ENCODE data around the gene NEFH.

Gene NEFH

GRCh38 chr22:29459773-29460172, 20.2 kb upstream of the NEFH start:
- DNase-seq: no peak

DNA sequence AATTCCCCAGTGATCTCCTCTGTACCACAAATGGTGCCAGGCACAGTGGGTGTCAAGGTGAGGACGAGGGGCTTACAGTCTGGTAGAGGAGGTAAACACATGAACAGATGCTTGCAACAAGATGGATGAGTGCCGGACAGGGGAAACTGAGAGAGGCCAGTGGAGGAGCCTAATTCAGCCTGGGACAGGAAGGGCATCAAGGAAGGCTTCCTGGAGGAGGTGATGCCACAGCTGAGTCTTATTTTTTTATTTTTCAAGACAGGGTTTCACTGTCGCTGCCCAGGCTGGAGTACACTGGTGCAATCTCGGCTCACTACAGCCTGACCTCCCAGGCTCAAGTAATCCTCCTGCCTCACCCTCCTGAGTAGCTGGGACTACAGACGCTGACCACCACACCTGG, 18.8 kb upstream of the NEFH start:
- no peak for DNase-seq

DNA sequence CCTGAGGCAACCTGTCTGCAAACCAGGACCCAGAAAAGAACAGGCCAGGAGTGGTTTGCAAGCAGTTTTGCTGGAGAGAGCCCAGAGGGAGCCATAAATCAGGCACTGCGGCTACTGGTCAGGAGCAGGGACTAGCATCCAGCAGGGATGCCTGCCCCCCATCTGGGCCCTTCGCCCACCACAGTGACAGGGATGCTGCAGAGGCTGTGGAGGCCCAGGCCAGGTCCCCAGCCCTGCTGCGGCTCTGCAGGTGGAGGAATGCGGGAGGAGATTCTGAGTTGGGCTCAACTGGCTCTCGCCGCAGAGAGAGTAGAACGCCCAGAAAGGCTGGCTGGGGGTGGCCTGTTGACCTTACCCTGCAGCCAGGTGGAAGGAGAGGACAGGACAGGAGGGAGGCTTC, 16.4 kb upstream of the NEFH start:
- no peak for DNase-seq

- DNase-seq: no peak
Measured at GRCh38 chr22:29464581-29464980, 15.4 kb upstream of the NEFH start.

DNA sequence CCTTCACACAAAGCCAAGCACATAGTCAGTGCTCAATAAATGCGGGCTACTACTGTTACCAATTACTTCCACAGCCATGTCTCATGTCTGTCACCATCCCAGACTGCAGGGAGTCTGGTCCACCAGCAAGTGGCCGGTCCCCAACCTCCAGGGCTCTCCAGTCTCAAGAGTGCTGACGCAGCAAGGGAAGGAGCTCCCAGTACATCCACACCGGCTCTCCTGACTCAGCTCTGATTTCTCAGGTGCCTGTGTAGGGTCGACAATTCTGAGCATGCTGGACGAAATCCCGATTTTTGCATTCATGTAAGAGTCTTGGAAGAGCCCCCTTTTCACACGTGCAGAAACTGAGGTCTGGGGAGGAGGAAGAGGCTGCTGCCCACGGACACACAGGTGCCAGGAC, 10.3 kb upstream of the NEFH start:
- no peak for DNase-seq

- DNase-seq: peak in 21 of 56 donors; percentile 2 to 66 (median 27)
Measured at GRCh38 chr22:29470159-29470855, 9.7 kb upstream of the NEFH start.

GRCh38 chr22:29473001-29473400, 7.0 kb upstream of the NEFH start:
- DNase-seq: no peak

DNA sequence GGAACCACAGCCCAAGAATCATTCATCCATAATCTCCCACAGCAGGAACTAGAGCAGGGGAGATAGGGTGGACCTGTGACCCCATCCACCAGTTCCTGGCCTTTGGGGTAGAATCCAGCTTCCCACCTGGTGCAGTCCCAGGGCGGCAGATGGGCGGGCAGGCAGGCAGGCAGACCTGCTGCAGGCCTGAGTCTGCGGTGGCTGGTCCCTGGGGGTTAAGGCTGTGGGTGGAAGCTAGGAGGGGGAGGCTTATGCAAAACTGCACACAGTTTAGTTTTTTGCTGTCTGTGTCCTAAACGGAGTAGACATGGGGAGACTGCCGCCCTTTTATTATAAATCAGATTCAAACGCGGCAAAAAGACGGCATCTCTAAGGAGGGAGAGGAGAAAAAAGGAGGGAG, 4.5 kb upstream of the NEFH start:
- no peak for DNase-seq

DNA sequence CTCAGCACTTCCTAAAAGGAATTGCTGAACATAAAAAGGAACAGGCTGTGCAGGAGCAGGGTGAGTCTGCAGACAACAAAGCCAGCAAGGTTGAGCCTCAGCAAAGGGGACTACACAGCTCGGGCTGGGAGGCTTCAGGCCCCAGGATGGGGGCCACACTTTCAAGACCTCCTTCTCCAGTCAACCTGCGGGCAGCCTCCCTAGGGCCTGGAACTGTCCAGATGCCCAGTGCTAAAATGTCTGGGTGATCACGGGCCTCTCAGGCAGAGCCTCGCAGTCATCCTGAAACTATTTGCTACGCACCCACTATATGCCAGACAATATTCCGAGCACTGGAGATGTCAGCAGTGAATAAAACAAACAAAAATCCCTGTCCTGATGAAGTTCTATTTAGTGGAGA, 3.9 kb upstream of the NEFH start:
- no peak for DNase-seq

DNA sequence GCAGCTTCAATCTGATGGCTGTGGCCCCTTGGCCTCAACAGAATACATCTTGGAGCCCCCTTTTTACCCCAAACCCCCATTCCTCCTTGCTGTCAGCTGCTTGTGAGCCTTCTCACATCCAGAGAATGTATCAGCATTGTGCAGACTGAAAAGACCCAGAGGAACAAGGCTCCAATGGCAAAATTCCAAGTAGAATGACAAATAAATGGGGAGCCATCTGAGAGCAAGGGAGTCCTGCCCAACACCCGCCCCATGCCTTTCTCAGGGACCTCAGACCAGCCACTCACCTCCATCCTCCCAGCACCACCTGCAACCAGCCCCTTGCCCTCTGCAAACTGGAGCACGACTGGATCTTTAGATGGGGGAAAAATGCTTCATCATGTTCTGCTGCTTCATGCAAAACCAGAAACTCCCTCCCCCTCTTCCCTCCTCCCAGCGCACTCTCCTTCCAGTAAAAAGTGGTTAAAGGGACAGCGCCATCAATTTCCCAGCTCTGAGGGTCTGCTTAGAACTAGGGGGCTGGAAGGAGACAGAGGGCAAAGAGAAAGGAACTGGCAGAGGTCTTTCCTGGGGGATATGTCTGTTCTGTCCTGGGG, 2.2 kb upstream of the NEFH start:
- peak in 7 of 56 donors; percentile 10 to 34 (median 21) for DNase-seq

DNA sequence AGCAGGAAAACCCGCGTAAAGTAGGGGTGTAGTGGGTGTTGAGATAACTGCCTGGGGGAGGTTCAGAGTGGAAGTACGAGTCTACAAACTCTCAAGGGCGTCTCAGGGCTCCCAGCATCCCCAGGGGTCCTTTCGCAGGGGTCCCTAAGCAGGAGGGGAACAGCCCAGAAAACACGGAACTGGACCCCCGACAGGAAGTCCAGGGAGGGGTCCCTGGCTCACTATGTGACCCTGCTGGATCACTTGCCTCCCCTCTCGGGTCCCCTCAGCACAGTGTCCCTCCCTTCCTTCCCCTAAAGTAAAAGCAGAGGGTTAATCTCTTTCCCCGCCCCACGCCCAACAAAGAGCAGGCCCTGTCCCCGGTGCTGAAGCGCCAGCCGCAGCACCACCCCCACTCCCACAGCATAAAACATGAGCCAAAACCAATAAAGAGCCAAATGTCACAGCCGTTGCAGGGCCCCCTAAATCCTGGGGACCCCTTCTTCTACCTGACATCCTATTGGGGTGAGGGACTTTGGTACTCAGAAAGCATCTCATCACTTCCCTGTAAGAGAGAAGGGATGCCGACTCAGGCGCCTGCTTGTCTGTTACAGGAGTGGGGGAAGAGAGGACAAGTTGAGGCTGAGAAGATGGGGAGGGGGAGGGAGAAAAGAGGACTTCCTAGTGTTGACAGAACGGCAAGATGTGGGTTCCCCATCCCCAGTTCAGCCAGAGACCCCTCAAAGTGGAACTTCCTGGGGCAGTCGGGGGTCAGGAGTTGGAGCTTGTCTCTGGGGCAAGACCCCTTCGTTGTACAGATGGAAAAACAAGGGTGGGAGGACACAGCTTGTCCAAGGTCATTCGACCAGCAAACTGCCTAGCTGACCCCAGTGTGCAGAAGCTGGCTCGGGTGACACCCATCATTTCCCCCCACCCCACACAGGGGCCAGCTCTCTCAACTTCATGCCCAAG, 1.4 kb upstream of the NEFH start:
- DNase-seq: peak in 8 of 56 donors; percentile 8 to 45 (median 24)

DNA sequence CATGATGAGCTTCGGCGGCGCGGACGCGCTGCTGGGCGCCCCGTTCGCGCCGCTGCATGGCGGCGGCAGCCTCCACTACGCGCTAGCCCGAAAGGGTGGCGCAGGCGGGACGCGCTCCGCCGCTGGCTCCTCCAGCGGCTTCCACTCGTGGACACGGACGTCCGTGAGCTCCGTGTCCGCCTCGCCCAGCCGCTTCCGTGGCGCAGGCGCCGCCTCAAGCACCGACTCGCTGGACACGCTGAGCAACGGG, 169 bp downstream of the NEFH start:
- DNase-seq: no peak

DNA sequence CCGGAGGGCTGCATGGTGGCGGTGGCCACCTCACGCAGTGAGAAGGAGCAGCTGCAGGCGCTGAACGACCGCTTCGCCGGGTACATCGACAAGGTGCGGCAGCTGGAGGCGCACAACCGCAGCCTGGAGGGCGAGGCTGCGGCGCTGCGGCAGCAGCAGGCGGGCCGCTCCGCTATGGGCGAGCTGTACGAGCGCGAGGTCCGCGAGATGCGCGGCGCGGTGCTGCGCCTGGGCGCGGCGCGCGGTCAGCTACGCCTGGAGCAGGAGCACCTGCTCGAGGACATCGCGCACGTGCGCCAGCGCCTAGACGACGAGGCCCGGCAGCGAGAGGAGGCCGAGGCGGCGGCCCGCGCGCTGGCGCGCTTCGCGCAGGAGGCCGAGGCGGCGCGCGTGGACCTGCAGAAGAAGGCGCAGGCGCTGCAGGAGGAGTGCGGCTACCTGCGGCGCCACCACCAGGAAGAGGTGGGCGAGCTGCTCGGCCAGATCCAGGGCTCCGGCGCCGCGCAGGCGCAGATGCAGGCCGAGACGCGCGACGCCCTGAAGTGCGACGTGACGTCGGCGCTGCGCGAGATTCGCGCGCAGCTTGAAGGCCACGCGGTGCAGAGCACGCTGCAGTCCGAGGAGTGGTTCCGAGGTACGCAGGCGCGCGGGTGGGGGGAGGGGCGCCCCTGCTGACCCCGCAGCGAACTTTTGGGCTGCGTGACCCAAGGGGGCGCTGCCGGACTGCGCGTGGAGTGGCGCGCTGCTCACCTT, 670 bp downstream of the NEFH start:
- DNase-seq: peak in 32 of 56 donors; percentile 7 to 76 (median 42)

DNA sequence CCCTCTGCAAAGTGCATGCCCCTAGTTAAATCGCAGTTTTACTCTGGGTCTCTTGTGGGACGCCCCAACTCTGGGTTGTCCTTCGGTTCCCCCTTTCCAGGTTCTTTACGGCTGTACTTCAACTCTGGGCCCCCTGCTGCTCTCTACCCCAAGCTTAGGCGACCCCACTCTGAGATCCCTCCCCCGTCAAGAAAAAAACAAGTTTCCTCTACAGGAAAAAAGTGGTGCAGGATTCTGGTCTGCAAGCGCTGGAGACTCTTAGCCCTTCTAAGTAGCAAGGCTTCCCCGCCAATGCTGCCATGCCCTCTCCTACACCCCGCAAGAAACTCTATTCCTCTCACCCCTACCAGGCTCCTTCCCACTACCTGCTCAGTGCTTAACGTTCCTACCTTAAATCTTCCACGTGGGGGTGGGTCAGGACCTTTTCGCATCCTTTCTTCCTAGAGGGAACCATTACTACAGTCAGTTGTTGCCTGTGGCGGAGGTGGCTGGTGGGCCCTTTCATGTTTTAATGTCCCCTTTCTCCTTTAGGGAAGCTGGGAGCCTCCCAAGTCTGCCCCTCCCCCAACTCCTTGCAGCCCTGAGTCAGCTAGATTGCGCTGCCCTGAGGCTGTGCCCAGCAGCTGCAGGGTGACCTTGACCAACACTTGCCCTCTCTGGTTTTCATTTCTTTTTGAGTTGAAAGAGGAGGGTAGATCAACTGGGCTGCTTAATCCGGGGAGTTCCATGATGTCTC, 1.4 kb downstream of the NEFH start:
- DNase-seq: peak in 2 of 56 donors; percentile 6 to 27

DNA sequence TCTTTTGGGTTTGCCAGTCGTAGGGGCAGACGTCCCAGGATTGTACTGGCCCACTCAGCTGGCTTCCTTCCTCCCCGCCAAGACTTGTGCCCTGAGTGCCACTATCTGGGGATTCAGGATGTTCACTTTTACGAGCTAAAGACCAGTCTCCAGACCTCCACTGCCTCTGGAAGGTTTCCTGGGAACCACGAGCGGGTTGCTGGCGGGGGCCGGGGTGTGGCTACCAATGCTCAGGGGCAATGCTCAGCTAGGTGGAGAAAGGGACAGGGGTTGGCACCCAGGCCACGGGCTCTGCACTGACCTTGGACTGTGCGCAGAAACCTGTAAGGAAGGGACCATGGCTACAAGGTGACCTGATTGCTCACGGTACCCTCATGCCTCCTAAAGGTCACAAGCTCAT, 2.2 kb downstream of the NEFH start:
- DNase-seq: no peak

- DNase-seq: no peak
Measured at GRCh38 chr22:29482726-29483125, 2.7 kb downstream of the NEFH start.

DNA sequence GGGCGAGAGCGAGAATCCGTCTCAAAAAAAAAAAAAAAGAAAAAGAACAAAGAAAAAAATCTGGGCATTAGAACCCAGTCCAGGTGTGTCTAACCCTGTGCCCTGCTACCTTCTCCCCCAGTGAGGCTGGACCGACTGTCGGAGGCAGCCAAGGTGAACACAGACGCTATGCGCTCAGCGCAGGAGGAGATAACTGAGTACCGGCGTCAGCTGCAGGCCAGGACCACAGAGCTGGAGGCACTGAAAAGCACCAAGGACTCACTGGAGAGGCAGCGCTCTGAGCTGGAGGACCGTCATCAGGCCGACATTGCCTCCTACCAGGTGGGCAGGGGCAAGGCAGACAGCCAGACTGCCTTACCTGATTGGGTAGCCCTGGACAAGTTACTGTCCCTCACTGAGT, 3.2 kb downstream of the NEFH start:
- DNase-seq: no peak

GRCh38 chr22:29484642-29485041, 4.6 kb downstream of the NEFH start:
- no peak for DNase-seq

DNA sequence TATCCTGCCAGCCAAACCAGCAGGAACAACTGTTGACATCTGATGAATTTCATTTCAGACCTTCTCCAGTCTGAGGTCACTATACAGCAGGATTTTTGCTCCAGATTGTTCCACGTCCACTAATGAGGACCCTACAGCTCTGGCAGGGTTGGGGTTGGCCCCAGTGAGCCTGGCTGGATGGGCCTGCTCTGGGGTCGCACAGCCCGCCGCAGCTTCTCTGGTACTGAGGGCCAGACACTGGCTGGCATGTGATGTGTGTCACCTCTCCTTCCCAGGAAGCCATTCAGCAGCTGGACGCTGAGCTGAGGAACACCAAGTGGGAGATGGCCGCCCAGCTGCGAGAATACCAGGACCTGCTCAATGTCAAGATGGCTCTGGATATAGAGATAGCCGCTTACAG, 5.4 kb downstream of the NEFH start:
- no peak for DNase-seq

DNA sequence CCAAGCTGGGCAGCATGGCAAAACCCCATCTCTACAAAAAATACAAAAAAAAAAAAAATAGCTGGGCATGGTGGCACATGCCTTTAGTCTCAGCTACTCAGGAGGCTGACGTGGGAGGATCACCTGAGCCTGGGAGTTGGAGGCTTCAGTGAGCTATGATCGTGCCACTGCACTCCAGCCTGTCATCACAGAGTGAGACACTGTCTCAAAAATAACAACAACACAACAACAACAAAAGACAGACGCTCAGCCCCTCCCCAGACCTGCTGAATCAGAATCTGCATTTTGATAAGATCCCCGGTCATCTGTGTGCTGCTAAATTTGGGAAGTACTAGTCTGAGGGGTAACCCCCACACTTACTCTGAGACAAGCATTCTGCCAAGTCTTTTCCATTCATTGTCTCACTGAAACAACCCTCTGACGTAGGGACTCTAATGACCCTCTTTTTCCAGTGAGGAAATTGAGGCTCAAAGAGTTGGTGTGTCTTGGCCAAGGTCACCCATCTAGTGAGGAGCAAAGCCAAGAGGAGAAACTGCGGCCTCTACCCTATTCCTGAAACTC, 7.5 kb downstream of the NEFH start:
- no peak for DNase-seq
